ENCODE data around the gene HRH3. TPM values are rescaled to one million over a fixed set of nuclear protein-coding genes. Genes with fewer than 3 reads are reported as not detected.

HRH3 gene
- total RNA-seq, 1 experiment from 2014 or later: 1.8 TPM

DNA sequence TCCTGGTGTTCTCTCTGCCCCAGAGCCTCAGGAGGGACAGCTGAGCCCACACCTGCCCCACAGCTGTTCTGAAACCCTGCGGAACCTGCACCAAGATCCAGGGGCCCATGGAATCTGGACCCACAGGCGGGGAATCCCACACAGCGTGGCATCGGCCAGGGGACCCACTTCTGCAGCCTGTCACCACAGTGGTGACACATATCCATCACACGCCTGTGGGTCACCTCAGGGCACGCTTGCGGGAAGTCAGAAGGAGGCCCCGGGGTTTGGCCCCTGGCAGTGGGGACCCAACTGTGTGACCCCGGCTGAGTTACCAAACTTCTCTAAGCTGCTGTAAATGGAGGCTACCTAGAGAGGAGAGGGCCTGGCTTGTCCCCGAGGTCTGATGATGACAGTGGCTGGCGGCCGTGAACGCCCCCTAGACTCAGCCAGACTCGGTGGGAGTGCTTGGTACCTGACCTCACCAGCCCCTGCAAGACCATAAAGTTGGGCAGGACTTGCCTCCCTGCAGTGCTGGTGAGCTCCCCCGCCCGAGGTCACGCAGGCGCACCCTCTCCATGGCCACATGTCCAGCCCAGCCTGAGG lies 2.3 kb upstream of the HRH3 start:
- no CpG with 5 or more reads among the region's 18 CpGs for WGBS (ENCODE audit: extremely low coverage, insufficient read length, low lambda C conversion rate)
- no peak overlapping the region for H2AK5ac ChIP-seq (ENCODE audit: insufficient read length, low read length)
- H2BK15ac ChIP-seq (ENCODE audit: low read depth, low read length): no peak overlapping the region
- H3K27me3 ChIP-seq (ENCODE audit: insufficient read depth, low read length): peaks cover 29% of the 10 kb centered on the region; the same call in 1 of the 2 replicates
- no peak overlapping the region for H3K9ac ChIP-seq (ENCODE audit: extremely low read depth, insufficient read length, low read length)
- H3K23ac ChIP-seq (ENCODE audit: insufficient read length, low read depth, low read length): no peak overlapping the region
- peaks cover 83% of the 10 kb centered on the region for H3K27me3 Mint-ChIP-seq (ENCODE audit: low read depth)
- no peak for TF ChIP-seq CTCF (conservative IDR thresholded peaks at IDR 0.05)
- H3K27ac ChIP-seq (ENCODE audit: insufficient read length, low read depth, low read length): no peak overlapping the region
- H3K4ac ChIP-seq (ENCODE audit: low read depth, low read length): no peak overlapping the region
- no peak overlapping the region for H3K14ac ChIP-seq (ENCODE audit: insufficient read depth, low read length)
- H3K36me3 Mint-ChIP-seq (ENCODE audit: insufficient read depth in 1 of 3, low read depth in 3 of 3): no peaks in the 10 kb centered on the region
- DNase-seq: no peak
- no peaks in the 10 kb centered on the region for H3K79me1 ChIP-seq (ENCODE audit: insufficient read depth, low read depth, low read length, poor library complexity, severe bottlenecking)
- H4K91ac ChIP-seq (ENCODE audit: insufficient read length, low read depth, low read length): no peak overlapping the region
- no peak overlapping the region for H2BK12ac ChIP-seq (ENCODE audit: insufficient read length, low read depth, low read length)
- H3K27ac Mint-ChIP-seq: no peak overlapping the region
- no peak overlapping the region for H2AFZ ChIP-seq (ENCODE audit: low read length)
- no peak overlapping the region for H3K18ac ChIP-seq (ENCODE audit: insufficient read length, low read depth, low read length)
- H3K9me3 ChIP-seq (ENCODE audit: control insufficient read depth, low read depth, low read length): no peaks in the 10 kb centered on the region
- H3K9me3 Mint-ChIP-seq: no peaks in the 10 kb centered on the region
- H3K23me2 ChIP-seq (ENCODE audit: insufficient read length, low read depth, low read length, poor library complexity, severe bottlenecking): peaks cover 12% of the 10 kb centered on the region
- no peak overlapping the region for H2BK20ac ChIP-seq (ENCODE audit: low read depth, low read length, poor library complexity, severe bottlenecking)
- H2BK5ac ChIP-seq (ENCODE audit: insufficient read length, low read length): no peak overlapping the region
- no peak overlapping the region for H3K4me2 ChIP-seq (ENCODE audit: insufficient read depth, insufficient read length, low read length)
- H3K4me1 Mint-ChIP-seq: peaks cover 16 to 25% of the 10 kb centered on the region in 2 experiments
- H4K8ac ChIP-seq (replicated peaks; ENCODE audit: insufficient read length, low read depth, low read length): no peak overlapping the region
- no peaks in the 10 kb centered on the region for H4K20me1 ChIP-seq (ENCODE audit: control insufficient read depth, insufficient read depth, insufficient read length)
- H3K56ac ChIP-seq (ENCODE audit: insufficient read length, low read depth, low read length): no peak overlapping the region
- H2BK120ac ChIP-seq (ENCODE audit: low read depth, low read length, poor library complexity, severe bottlenecking): no peak overlapping the region
- no peaks in the 10 kb centered on the region for H3K79me2 ChIP-seq (ENCODE audit: insufficient read depth, low read length)
- no peaks in the 10 kb centered on the region for H3K4me1 ChIP-seq (ENCODE audit: insufficient read depth, low read length)
- H3K4me3 Mint-ChIP-seq: no peak overlapping the region
- H3T11ph ChIP-seq (ENCODE audit: low read length): no peak overlapping the region
- no peak overlapping the region for H4K5ac ChIP-seq (ENCODE audit: insufficient read length, low read depth, low read length)
